ENCODE data around the gene NOTCH2. TPM values are rescaled to one million over a fixed set of nuclear protein-coding genes. Genes with fewer than 3 reads are reported as not detected.
A peak's percentile ranks its signal among the peaks of the same experiment; 100 is the strongest.

NOTCH2 gene
- total and polyA plus RNA-seq, 7 experiments from 2014 or later, result 25.4 to 143 (median 71.0) TPM

GRCh38 chr1:119888476-119888875 lies 181.0 kb downstream of the NOTCH2 start:
- peaks cover 4 to 17% (median 12%) of the 10 kb centered on the region in 11 donors for H3K9me3 Mint-ChIP-seq

GRCh38 chr1:119887427-119887826 lies 182.0 kb downstream of the NOTCH2 start:
- Mint-ChIP-seq H3K4me1 (peaks cover 0 to 21% (median 0%) of the 10 kb centered on the region in 7 donors), H3K9me3 (peaks cover 4 to 17% (median 12%) of the 10 kb centered on the region in 11 donors), H3K4me3 (no peak overlapping the region), H3K27ac (no peak overlapping the region), H3K36me3 (peaks cover 5 to 26% (median 8%) of the 10 kb centered on the region in 5 donors), H3K27me3 (peaks cover 10 to 40% (median 21%) of the 10 kb centered on the region in 5 donors)
- H3K36me3 ChIP-seq (ENCODE audit: control insufficient read depth in 2 of 3, insufficient read depth in 3 of 3, low read length in 3 of 3), result no peaks in the 10 kb centered on the region
- DNase-seq (no peak), ATAC-seq (no peak)
- H3K27ac ChIP-seq (ENCODE audit: low read depth, low read length), result no peak overlapping the region
- POLR2A ChIA-PET, result no interaction called here
- no peaks in the 10 kb centered on the region for H3K4me1 ChIP-seq (ENCODE audit: control insufficient read depth in 2 of 2, insufficient read depth in 2 of 2, low read length in 2 of 2)
- H3K9me3 ChIP-seq (ENCODE audit: control insufficient read depth in 2 of 3, low read length in 3 of 3), result no peaks in the 10 kb centered on the region
- CTCF ChIA-PET, result no interaction called here
- intact Hi-C loops (cut with micrococcal nuclease), result loop anchor here in 1 of 2 donors (10.0 kb wide), 1 partner anchor 257 kb away; no protein-coding TSS in a partner anchor
- H3K27me3 ChIP-seq (ENCODE audit: control insufficient read depth in 2 of 2, insufficient read depth in 2 of 2, low read length in 2 of 2), result no peaks in the 10 kb centered on the region
- H3K4me3 ChIP-seq (ENCODE audit: low read length), result no peak overlapping the region

More at GRCh38 chr1:119888476-119888875, 181.0 kb downstream of the NOTCH2 start:
- ChIA-PET POLR2A (no interaction called here), CTCF (no interaction called here)
- no peak overlapping the region for H3K27ac ChIP-seq (ENCODE audit: low read depth, low read length)
- Mint-ChIP-seq H3K36me3 (peaks cover 5 to 26% (median 8%) of the 10 kb centered on the region in 5 donors), H3K27ac (no peak overlapping the region), H3K4me1 (peaks cover 0 to 32% (median 4%) of the 10 kb centered on the region in 7 donors), H3K27me3 (peaks cover 10 to 40% (median 21%) of the 10 kb centered on the region in 5 donors), H3K4me3 (no peak overlapping the region)
- no peak overlapping the region for H3K4me3 ChIP-seq (ENCODE audit: low read length)
- H3K9me3 ChIP-seq (ENCODE audit: control insufficient read depth in 2 of 3, low read length in 3 of 3), result no peaks in the 10 kb centered on the region
- DNase-seq, result no peak
- ATAC-seq, result no peak
- intact Hi-C loops (cut with micrococcal nuclease), result loop anchor here in 1 of 2 donors (10.0 kb wide), 1 partner anchor 256 kb away; no protein-coding TSS in a partner anchor
- H3K36me3 ChIP-seq (ENCODE audit: control insufficient read depth in 2 of 3, insufficient read depth in 3 of 3, low read length in 3 of 3), result no peaks in the 10 kb centered on the region
- H3K27me3 ChIP-seq (ENCODE audit: control insufficient read depth in 2 of 2, insufficient read depth in 2 of 2, low read length in 2 of 2), result no peaks in the 10 kb centered on the region
- H3K4me1 ChIP-seq (ENCODE audit: control insufficient read depth in 2 of 2, insufficient read depth in 2 of 2, low read length in 2 of 2), result no peaks in the 10 kb centered on the region

GRCh38 chr1:119885903-119886783 lies 183.3 kb downstream of the NOTCH2 start:
- CTCF ChIA-PET, result interaction anchor here (0.8 kb wide), 1 partner anchor 16 kb away, joined by 3 read pairs; no protein-coding TSS in a partner anchor
- Histone ChIP-seq H3K27me3 (ENCODE audit: control insufficient read depth in 2 of 2, insufficient read depth in 2 of 2, low read length in 2 of 2) (no peaks in the 10 kb centered on the region), H3K36me3 (ENCODE audit: control insufficient read depth in 2 of 3, insufficient read depth in 3 of 3, low read length in 3 of 3) (no peaks in the 10 kb centered on the region), H3K27ac (ENCODE audit: low read depth, low read length) (no peak overlapping the region), H3K9me3 (ENCODE audit: control insufficient read depth in 2 of 3, low read length in 3 of 3) (no peaks in the 10 kb centered on the region), H3K4me3 (ENCODE audit: low read length) (no peak overlapping the region), H3K4me1 (ENCODE audit: control insufficient read depth in 2 of 2, insufficient read depth in 2 of 2, low read length in 2 of 2) (no peaks in the 10 kb centered on the region)
- DNase-seq (peak in 8 of 9 donors; percentile 20 to 54 (median 28)), ATAC-seq (peak; percentile 79)
- H3K27me3 Mint-ChIP-seq, result peaks cover 10 to 37% (median 20%) of the 10 kb centered on the region in 5 donors
- peaks cover 0 to 10% (median 0%) of the 10 kb centered on the region in 7 donors for H3K4me1 Mint-ChIP-seq
- intact Hi-C loops (cut with micrococcal nuclease), result loop anchor here (1.0 to 10.0 kb wide), 2 partner anchors 142 to 259 kb away; no protein-coding TSS in a partner anchor
- H3K27ac Mint-ChIP-seq, result no peak overlapping the region
- POLR2A ChIA-PET, result no interaction called here
- H3K9me3 Mint-ChIP-seq, result peaks cover 4 to 17% (median 12%) of the 10 kb centered on the region in 11 donors
- peaks cover 5 to 24% (median 8%) of the 10 kb centered on the region in 5 donors for H3K36me3 Mint-ChIP-seq
- H3K4me3 Mint-ChIP-seq, result no peak overlapping the region

- peaks cover 21 to 37% (median 30%) of the 10 kb centered on the region in 5 donors for H3K27me3 Mint-ChIP-seq
- no peak overlapping the region for H3K27ac ChIP-seq (ENCODE audit: low read depth, low read length)
Measured at GRCh38 chr1:119884711-119885110, 184.8 kb downstream of the NOTCH2 start.

GRCh38 chr1:119883826-119884225 lies 185.6 kb downstream of the NOTCH2 start:
- intact Hi-C loops (cut with micrococcal nuclease), result loop anchor here in 1 of 2 donors (10.0 kb wide), 1 partner anchor 261 kb away; no protein-coding TSS in a partner anchor
- Histone ChIP-seq H3K36me3 (ENCODE audit: control insufficient read depth in 2 of 3, insufficient read depth in 3 of 3, low read length in 3 of 3) (no peaks in the 10 kb centered on the region), H3K4me3 (ENCODE audit: low read length) (no peak overlapping the region), H3K9me3 (ENCODE audit: control insufficient read depth in 2 of 3, low read length in 3 of 3) (no peaks in the 10 kb centered on the region), H3K27me3 (ENCODE audit: control insufficient read depth in 2 of 2, insufficient read depth in 2 of 2, low read length in 2 of 2) (no peaks in the 10 kb centered on the region), H3K4me1 (ENCODE audit: control insufficient read depth in 2 of 2, insufficient read depth in 2 of 2, low read length in 2 of 2) (no peaks in the 10 kb centered on the region), H3K27ac (ENCODE audit: low read depth, low read length) (no peak overlapping the region)
- Mint-ChIP-seq H3K27ac (no peak overlapping the region), H3K27me3 (peaks cover 21 to 31% (median 25%) of the 10 kb centered on the region in 5 donors), H3K4me1 (peaks cover 0 to 5% (median 0%) of the 10 kb centered on the region in 7 donors), H3K9me3 (peaks cover 4 to 16% (median 10%) of the 10 kb centered on the region in 11 donors), H3K4me3 (no peak overlapping the region), H3K36me3 (peaks cover 5 to 14% (median 7%) of the 10 kb centered on the region in 5 donors)
- CTCF ChIA-PET, result interaction anchor here (0.9 to 2.1 kb wide), 2 partner anchors 9 to 15 kb away, joined by 3 to 5 read pairs; no protein-coding TSS in a partner anchor
- POLR2A ChIA-PET, result no interaction called here
- no peak for ATAC-seq
- no peak for DNase-seq

More at GRCh38 chr1:119884711-119885110, 184.8 kb downstream of the NOTCH2 start:
- Mint-ChIP-seq H3K4me1 (peaks cover 0 to 5% (median 0%) of the 10 kb centered on the region in 7 donors), H3K27ac (no peak overlapping the region), H3K9me3 (peaks cover 4 to 17% (median 10%) of the 10 kb centered on the region in 11 donors), H3K36me3 (peaks cover 5 to 20% (median 8%) of the 10 kb centered on the region in 5 donors), H3K4me3 (no peak overlapping the region)
- Histone ChIP-seq H3K4me1 (ENCODE audit: control insufficient read depth in 2 of 2, insufficient read depth in 2 of 2, low read length in 2 of 2) (no peaks in the 10 kb centered on the region), H3K27me3 (ENCODE audit: control insufficient read depth in 2 of 2, insufficient read depth in 2 of 2, low read length in 2 of 2) (no peaks in the 10 kb centered on the region), H3K36me3 (ENCODE audit: control insufficient read depth in 2 of 3, insufficient read depth in 3 of 3, low read length in 3 of 3) (no peaks in the 10 kb centered on the region), H3K4me3 (ENCODE audit: low read length) (no peak overlapping the region), H3K9me3 (ENCODE audit: control insufficient read depth in 2 of 3, low read length in 3 of 3) (no peaks in the 10 kb centered on the region)
- ATAC-seq (no peak), DNase-seq (no peak)
- intact Hi-C loops (cut with micrococcal nuclease), result loop anchor here in 1 of 2 donors (10.0 kb wide), 1 partner anchor 260 kb away; no protein-coding TSS in a partner anchor
- CTCF ChIA-PET, result no interaction called here
- POLR2A ChIA-PET, result no interaction called here

- CTCF ChIA-PET, result interaction anchor here (2.1 kb wide), 1 partner anchor 10 kb away, joined by 5 read pairs; no protein-coding TSS in a partner anchor
- POLR2A ChIA-PET, result no interaction called here
- no peak overlapping the region for H3K4me3 Mint-ChIP-seq
- peaks cover 0 to under 1% (median 0%) of the 10 kb centered on the region in 5 donors for H3K36me3 Mint-ChIP-seq
- peaks cover 21 to 32% (median 24%) of the 10 kb centered on the region in 5 donors for H3K27me3 Mint-ChIP-seq
- peaks cover 0 to 1% (median 0%) of the 10 kb centered on the region in 11 donors for H3K9me3 Mint-ChIP-seq
- no peak overlapping the region for H3K27ac Mint-ChIP-seq
- H3K27ac ChIP-seq (ENCODE audit: low read depth, low read length), result no peak overlapping the region
- intact Hi-C loops (cut with micrococcal nuclease), result loop anchor here in 1 of 2 donors (10.0 kb wide), 1 partner anchor 262 kb away; no protein-coding TSS in a partner anchor
- H3K9me3 ChIP-seq (ENCODE audit: control insufficient read depth in 2 of 3, low read length in 3 of 3), result no peaks in the 10 kb centered on the region
- peak; percentile 68 for ATAC-seq
- DNase-seq, result no peak
- H3K4me3 ChIP-seq (ENCODE audit: low read length), result no peak overlapping the region
- no peaks in the 10 kb centered on the region for H3K27me3 ChIP-seq (ENCODE audit: control insufficient read depth in 2 of 2, insufficient read depth in 2 of 2, low read length in 2 of 2)
- no peaks in the 10 kb centered on the region for H3K36me3 ChIP-seq (ENCODE audit: control insufficient read depth in 2 of 3, insufficient read depth in 3 of 3, low read length in 3 of 3)
- peaks cover 0 to 5% (median 0%) of the 10 kb centered on the region in 7 donors for H3K4me1 Mint-ChIP-seq
- H3K4me1 ChIP-seq (ENCODE audit: control insufficient read depth in 2 of 2, insufficient read depth in 2 of 2, low read length in 2 of 2), result no peaks in the 10 kb centered on the region
Measured at GRCh38 chr1:119882132-119883049, 187.1 kb downstream of the NOTCH2 start.

Measured in naive thymus-derived CD4-positive, alpha-beta T cell (primary cell).